HepG2 (cell line): Measurements from ENCODE around the gene LMAN1L. TPM values are rescaled to one million over a fixed set of nuclear protein-coding genes. Genes with fewer than 3 reads are reported as not detected.

Source experiments
- ATF4 ChIP-seq, 2 experiments: fragments of 450-650 bp in 1 of 2; sonication (generic) in 1 of 2; formaldehyde crosslinking; IDR thresholded peaks; 2 replicates each; pipeline versions ENCODE4 v1.5.0 to v1.8.0; 2020 to 2022; ENCODE audit warnings: mild to moderate bottlenecking in 1 of 2, missing genetic modification reagents in 1 of 2
- DNMT3B ChIP-seq: conservative IDR thresholded peaks from 2 replicates; pipeline ENCODE4 v1.6.1; 2016; ENCODE audit warnings: missing biosample characterization, control low read depth
- HINFP ChIP-seq: sonication (generic); formaldehyde crosslinking; IDR thresholded peaks from 2 replicates; pipeline ENCODE4 v1.4.0; 2020; ENCODE audit warnings: low read depth, mild to moderate bottlenecking, missing genetic modification reagents
- ISX ChIP-seq: sonication (generic); formaldehyde crosslinking; conservative IDR thresholded peaks from 2 replicates; pipeline ENCODE4 v1.5.0; 2020; ENCODE audit warnings: missing genetic modification reagents
- KLF9 ChIP-seq: IDR thresholded peaks from 2 replicates; pipeline ENCODE4 v1.6.1; 2016; ENCODE audit warnings: low read depth
- MEF2D ChIP-seq: sonication (generic); formaldehyde crosslinking; IDR thresholded peaks from 2 replicates; pipeline ENCODE4 v1.5.1; 2020; ENCODE audit warnings: mild to moderate bottlenecking, missing genetic modification reagents
- MIER2 ChIP-seq: IDR thresholded peaks from 2 replicates; pipeline ENCODE4 v1.6.1; 2016; ENCODE audit warnings: missing biosample characterization, missing genetic modification reagents
- MXD3 ChIP-seq: IDR thresholded peaks from 2 replicates; pipeline ENCODE4 v1.6.1; 2016; ENCODE audit warnings: mild to moderate bottlenecking, missing biosample characterization, missing genetic modification reagents
- NCOA5 ChIP-seq: sonication (generic); formaldehyde crosslinking; IDR thresholded peaks from 2 replicates; pipeline ENCODE4 v1.4.0; 2020; ENCODE audit warnings: missing genetic modification reagents
- NFYB ChIP-seq: sonication (generic); formaldehyde crosslinking; IDR thresholded peaks from 2 replicates; pipeline ENCODE4 v1.4.0; 2020; ENCODE audit warnings: missing genetic modification reagents
- NR3C1 ChIP-seq: sonication (generic); formaldehyde crosslinking; IDR thresholded peaks from 2 replicates; pipeline ENCODE4 v1.4.0; 2020; ENCODE audit warnings: missing genetic modification reagents
- PAWR ChIP-seq: sonication (generic); formaldehyde crosslinking; IDR thresholded peaks from 2 replicates; pipeline ENCODE4 v1.4.0; 2020; ENCODE audit warnings: missing genetic modification reagents, mild to moderate bottlenecking, borderline replicate concordance
- PHF20 ChIP-seq: sonication (generic); formaldehyde crosslinking; IDR thresholded peaks from 2 replicates; pipeline ENCODE4 v1.5.0; 2020; ENCODE audit warnings: mild to moderate bottlenecking, missing genetic modification reagents
- SATB2 ChIP-seq: sonication (generic); formaldehyde crosslinking; IDR thresholded peaks from 2 replicates; pipeline ENCODE4 v1.5.0; 2020; ENCODE audit warnings: missing genetic modification reagents
- SRSF4 ChIP-seq: fragments of 200-400 bp; formaldehyde crosslinking; IDR thresholded peaks from one replicate; pipeline ENCODE4 v1.6.1; 2018; ENCODE audit warnings: mild to moderate bottlenecking, low read depth, low read length, moderate library complexity; ENCODE audit not compliant: poor library complexity, severe bottlenecking
- TRIM24 ChIP-seq: sonication (generic); formaldehyde crosslinking; IDR thresholded peaks from 2 replicates; pipeline ENCODE4 v1.8.0; 2022; ENCODE audit warnings: mild to moderate bottlenecking, missing genetic modification reagents
- ZBTB20 ChIP-seq: sonication (generic); formaldehyde crosslinking; IDR thresholded peaks from 2 replicates; pipeline ENCODE4 v1.8.1; 2023; ENCODE audit warnings: missing genetic modification reagents, low read depth, mild to moderate bottlenecking, borderline replicate concordance
- ZNF274 ChIP-seq: sonication (generic); formaldehyde crosslinking; IDR thresholded peaks from 2 replicates; pipeline ENCODE4 v1.5.1; 2020; ENCODE audit warnings: mild to moderate bottlenecking, missing genetic modification reagents
- ZNF430 ChIP-seq: sonication (generic); formaldehyde crosslinking; IDR thresholded peaks from 2 replicates; pipeline ENCODE4 v1.9.0; 2021; ENCODE audit warnings: mild to moderate bottlenecking, missing genetic modification reagents
- ZNF496 ChIP-seq: sonication (generic); formaldehyde crosslinking; IDR thresholded peaks from 2 replicates; pipeline ENCODE4 v1.8.1; 2023; ENCODE audit warnings: mild to moderate bottlenecking, moderate library complexity, missing genetic modification reagents; ENCODE audit not compliant: insufficient replicate concordance
- ZNF615 ChIP-seq: sonication (generic); formaldehyde crosslinking; IDR thresholded peaks from 2 replicates; pipeline ENCODE4 v1.5.0; 2020; ENCODE audit warnings: mild to moderate bottlenecking, missing genetic modification reagents, borderline replicate concordance
- polyA plus RNA-seq, 8 experiments: library from polyadenylated mRNA; depleted of rRNA in 3 of 8; stranded (reverse) in 7 of 8; unstranded in 1 of 8; fragments of >200 nt; fragmentation: Illumina TruSeq in 4 of 8; extraction: Trizol in 4 of 8; gene quantifications; 2 replicates each; pipeline versions ENCODE4 v1.2.1 to v1.2.3, GENCODE V29; 2011 to 2016; ENCODE audit warnings: low read depth in 4 of 8, missing spikeins in 1 of 8, mixed read lengths in 1 of 8; ENCODE audit not compliant: insufficient read depth in 1 of 8
- total RNA-seq, 5 experiments: library from RNA; depleted of rRNA; stranded (reverse); fragments of >200 nt; fragmentation: Illumina TruSeq; extraction: Trizol; gene quantifications; 2 replicates each; pipeline ENCODE4 v1.2.3, GENCODE V29; 2016; ENCODE audit warnings: low read depth in 1 of 5
- TF ChIP-seq, protein P1 (sequence below): sonication (generic); formaldehyde crosslinking; IDR thresholded peaks from 2 replicates; pipeline ENCODE4 v1.5.0; 2020; ENCODE audit warnings: missing genetic modification reagents
- TF ChIP-seq, protein P2 (sequence below): sonication (generic); formaldehyde crosslinking; IDR thresholded peaks from 2 replicates; pipeline ENCODE4 v1.5.1; 2020; ENCODE audit warnings: mild to moderate bottlenecking, missing genetic modification reagents, moderate library complexity

LMAN1L gene
- total and polyA plus RNA-seq, 2 of the 13 experiments (the other 11 are each of a cell fraction or from before 2014, with no cell fraction given), result not detected

DNA sequence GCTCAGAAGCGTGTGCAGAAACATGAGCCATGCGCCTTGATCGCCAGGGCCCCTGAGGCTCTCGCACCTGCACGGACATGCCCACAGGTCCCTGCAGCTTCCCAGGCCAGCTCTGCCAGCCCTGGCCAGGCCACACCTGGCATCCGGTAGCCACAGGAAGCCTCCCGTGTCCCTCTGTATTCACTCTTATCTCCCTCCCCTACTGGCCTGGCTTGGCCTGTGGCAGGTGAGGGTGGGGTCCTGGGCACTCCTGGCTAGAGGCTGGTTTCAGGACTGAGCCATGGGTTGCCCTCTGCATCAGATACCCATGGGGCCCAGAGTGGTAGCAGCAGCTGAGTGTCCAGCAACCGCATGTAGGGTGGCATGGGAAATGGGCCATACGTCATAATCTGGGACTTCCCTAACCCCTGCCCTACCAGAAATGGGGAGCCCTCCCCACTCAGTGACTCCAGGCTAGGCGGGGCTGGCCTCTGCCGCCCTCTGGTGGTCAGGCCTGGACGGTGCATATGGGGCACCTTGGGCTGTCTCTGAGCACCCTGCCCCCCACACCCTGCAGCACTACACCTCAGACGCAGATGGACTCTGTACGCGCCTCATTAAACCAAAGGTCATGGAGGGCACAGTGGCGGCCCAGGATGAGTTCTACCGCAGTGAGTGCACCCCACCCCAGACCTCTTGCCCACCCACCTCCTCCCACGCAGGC, 12.6 kb upstream of the LMAN1L start (continued):
- TF ChIP-seq, protein P1, sequence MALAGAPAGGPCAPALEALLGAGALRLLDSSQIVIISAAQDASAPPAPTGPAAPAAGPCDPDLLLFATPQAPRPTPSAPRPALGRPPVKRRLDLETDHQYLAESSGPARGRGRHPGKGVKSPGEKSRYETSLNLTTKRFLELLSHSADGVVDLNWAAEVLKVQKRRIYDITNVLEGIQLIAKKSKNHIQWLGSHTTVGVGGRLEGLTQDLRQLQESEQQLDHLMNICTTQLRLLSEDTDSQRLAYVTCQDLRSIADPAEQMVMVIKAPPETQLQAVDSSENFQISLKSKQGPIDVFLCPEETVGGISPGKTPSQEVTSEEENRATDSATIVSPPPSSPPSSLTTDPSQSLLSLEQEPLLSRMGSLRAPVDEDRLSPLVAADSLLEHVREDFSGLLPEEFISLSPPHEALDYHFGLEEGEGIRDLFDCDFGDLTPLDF (CRISPR knock-in tag), result no peak
- TF ChIP-seq ZNF615 (CRISPR knock-in tag), result no peak
- TF ChIP-seq MXD3 (CRISPR knock-in tag), result no peak
- TF ChIP-seq NR3C1 (CRISPR knock-in tag), result no peak
- no peak for TF ChIP-seq DNMT3B (CRISPR knock-in tag)
- TF ChIP-seq PHF20, result no peak
- TF ChIP-seq ZNF274, result no peak
- no peak for TF ChIP-seq ZBTB20 (CRISPR knock-in tag)
- no peak for TF ChIP-seq SRSF4
- TF ChIP-seq ZNF430, result no peak
- TF ChIP-seq NFYB (CRISPR knock-in tag), result no peak
- no peak for TF ChIP-seq MEF2D (CRISPR knock-in tag)
- no peak for TF ChIP-seq MIER2 (CRISPR knock-in tag)
- TF ChIP-seq SATB2 (CRISPR knock-in tag), result no peak
- no peak for TF ChIP-seq TRIM24 (CRISPR knock-in tag)
- no peak for TF ChIP-seq ISX (CRISPR knock-in tag)
- TF ChIP-seq ATF4 (CRISPR knock-in tag; IDR thresholded peaks at IDR 0.05), result no peak
- no peak for TF ChIP-seq HINFP (CRISPR knock-in tag)
- TF ChIP-seq ZNF496, result no peak
- TF ChIP-seq, protein P2, sequence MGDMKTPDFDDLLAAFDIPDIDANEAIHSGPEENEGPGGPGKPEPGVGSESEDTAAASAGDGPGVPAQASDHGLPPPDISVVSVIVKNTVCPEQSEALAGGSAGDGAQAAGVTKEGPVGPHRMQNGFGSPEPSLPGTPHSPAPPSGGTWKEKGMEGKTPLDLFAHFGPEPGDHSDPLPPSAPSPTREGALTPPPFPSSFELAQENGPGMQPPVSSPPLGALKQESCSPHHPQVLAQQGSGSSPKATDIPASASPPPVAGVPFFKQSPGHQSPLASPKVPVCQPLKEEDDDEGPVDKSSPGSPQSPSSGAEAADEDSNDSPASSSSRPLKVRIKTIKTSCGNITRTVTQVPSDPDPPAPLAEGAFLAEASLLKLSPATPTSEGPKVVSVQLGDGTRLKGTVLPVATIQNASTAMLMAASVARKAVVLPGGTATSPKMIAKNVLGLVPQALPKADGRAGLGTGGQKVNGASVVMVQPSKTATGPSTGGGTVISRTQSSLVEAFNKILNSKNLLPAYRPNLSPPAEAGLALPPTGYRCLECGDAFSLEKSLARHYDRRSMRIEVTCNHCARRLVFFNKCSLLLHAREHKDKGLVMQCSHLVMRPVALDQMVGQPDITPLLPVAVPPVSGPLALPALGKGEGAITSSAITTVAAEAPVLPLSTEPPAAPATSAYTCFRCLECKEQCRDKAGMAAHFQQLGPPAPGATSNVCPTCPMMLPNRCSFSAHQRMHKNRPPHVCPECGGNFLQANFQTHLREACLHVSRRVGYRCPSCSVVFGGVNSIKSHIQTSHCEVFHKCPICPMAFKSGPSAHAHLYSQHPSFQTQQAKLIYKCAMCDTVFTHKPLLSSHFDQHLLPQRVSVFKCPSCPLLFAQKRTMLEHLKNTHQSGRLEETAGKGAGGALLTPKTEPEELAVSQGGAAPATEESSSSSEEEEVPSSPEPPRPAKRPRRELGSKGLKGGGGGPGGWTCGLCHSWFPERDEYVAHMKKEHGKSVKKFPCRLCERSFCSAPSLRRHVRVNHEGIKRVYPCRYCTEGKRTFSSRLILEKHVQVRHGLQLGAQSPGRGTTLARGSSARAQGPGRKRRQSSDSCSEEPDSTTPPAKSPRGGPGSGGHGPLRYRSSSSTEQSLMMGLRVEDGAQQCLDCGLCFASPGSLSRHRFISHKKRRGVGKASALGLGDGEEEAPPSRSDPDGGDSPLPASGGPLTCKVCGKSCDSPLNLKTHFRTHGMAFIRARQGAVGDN (CRISPR knock-in tag), result peak; percentile 62
- TF ChIP-seq NCOA5 (CRISPR knock-in tag), result no peak
- no peak for TF ChIP-seq KLF9 (CRISPR knock-in tag)
- TF ChIP-seq PAWR, result no peak
